Esophagus muscularis mucosa (tissue), 4 donors: ENCODE results near the gene FOXG1.

Experiments
- EP300 ChIP-seq: sonication (generic); formaldehyde crosslinking; IDR thresholded peaks from one replicate; pipeline ENCODE4 v1.6.1; 2017; ENCODE audit warnings: antibody characterized with exemption
- POLR2A ChIP-seq: fragments of 450-650 bp; IDR thresholded peaks from one replicate; pipeline ENCODE4 v1.6.1; 2017; ENCODE audit warnings: antibody characterized with exemption, moderate library complexity, mild to moderate bottlenecking, low read depth
- POLR2AphosphoS5 ChIP-seq, 2 donors: sonication (generic); formaldehyde crosslinking; IDR thresholded peaks; one replicate each; pipeline ENCODE4 v1.6.1; 2017; ENCODE audit warnings: antibody characterized with exemption in 2 of 2
- TF ChIP-seq, protein P1 (sequence below), 3 experiments: fragments of 200-600 bp in 2 of 3; fragments of 450-650 bp in 1 of 3; sonication (generic) in 2 of 3; IDR thresholded peaks; one replicate each; pipeline ENCODE4 v1.5.1; 2017 to 2019; ENCODE audit warnings: antibody characterized with exemption in 3 of 3, mild to moderate bottlenecking in 2 of 3, moderate library complexity in 1 of 3

DNA sequence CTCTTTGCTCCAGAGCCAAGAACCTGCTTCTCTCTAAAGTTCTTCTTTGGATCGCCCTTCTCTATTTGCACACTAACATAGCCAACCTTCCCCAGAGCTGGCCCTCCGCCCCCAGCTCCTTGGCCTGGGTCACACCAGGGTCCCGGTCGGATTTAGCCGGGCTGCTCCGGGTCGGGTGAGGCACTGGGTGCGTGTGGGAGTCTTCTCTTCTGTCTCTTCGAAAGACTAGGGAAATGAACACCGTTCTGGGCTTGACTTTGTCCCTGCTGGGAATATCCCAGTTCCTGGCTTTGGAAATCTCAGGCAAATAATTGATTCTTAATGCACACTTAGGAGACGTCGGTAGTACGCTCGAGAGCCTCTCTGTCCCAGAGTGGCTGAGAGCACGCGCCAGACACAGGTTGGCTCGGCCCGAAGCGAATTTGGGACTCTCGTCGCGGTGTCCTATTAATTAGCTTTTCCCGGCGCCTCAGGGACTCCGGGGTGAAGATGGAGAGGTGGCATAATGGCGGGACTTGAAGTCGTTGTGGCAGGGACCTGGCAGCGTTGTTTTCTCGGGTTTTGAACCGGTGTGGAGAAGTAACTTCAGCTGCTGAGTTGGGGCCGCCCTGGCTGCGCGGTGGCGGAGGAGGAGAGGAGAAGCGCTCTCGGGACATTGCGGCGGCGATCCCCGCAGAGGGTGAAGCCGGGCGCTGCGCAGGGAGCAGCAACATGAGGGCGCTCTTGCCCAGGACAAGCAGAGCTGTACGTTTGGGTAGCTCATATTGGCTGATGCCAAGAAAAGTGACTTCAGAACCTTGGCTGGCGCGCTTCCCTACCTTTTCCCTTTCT lies 7.5 kb downstream of the FOXG1 start:
- TF ChIP-seq, protein P1, sequence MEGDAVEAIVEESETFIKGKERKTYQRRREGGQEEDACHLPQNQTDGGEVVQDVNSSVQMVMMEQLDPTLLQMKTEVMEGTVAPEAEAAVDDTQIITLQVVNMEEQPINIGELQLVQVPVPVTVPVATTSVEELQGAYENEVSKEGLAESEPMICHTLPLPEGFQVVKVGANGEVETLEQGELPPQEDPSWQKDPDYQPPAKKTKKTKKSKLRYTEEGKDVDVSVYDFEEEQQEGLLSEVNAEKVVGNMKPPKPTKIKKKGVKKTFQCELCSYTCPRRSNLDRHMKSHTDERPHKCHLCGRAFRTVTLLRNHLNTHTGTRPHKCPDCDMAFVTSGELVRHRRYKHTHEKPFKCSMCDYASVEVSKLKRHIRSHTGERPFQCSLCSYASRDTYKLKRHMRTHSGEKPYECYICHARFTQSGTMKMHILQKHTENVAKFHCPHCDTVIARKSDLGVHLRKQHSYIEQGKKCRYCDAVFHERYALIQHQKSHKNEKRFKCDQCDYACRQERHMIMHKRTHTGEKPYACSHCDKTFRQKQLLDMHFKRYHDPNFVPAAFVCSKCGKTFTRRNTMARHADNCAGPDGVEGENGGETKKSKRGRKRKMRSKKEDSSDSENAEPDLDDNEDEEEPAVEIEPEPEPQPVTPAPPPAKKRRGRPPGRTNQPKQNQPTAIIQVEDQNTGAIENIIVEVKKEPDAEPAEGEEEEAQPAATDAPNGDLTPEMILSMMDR (IDR thresholded peaks at IDR 0.05) = peak; percentile 29 to 39 (median 32)
- TF ChIP-seq POLR2A = no peak
- no peak for TF ChIP-seq POLR2AphosphoS5 (IDR thresholded peaks at IDR 0.05)
- TF ChIP-seq EP300 = no peak
